Measurements from ENCODE around the gene VAV2.

DNA sequence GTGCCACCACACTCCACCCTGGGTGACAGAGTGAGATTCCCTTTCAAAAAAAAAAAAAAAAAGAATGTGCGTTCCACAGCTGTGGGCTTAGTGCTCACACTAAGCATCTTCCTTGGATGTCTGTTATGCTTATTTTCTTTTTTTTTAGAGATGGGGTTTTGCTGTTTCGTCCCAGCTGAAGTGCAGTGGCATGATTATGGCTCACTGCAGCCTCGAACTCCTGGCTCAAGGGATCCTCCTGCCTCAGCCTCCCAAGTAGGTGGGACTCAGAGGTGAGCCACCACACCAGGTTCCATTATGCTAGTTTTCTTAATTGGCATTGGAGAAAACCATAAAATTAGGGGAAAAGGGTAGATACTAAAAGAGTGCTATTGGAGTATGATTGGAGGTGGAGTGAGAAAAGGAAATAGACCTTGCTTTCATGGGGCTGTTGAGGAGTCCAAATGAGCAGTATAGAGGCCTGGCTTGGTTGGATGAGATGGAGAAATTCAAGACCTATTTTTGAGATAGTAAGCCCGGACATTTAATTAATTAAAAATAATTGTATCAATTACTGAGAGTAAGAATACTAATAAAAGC lies 32.2 kb upstream of the VAV2 start:
- no peak for TF ChIP-seq CTCF (IDR thresholded peaks at IDR 0.05)
- TF ChIP-seq POLR2AphosphoS5 (IDR thresholded peaks at IDR 0.05; ENCODE audit: low read depth, low read length) = no peak
